ENCODE measurements around the gene KYNU.
"Not testable (repeated sequence)": the region's sequence is repeated elsewhere in the genome, so short reads cannot be mapped to it uniquely, and the experiment has no call there.

Gene KYNU

GRCh38 chr2:143026411-143027054 lies 149.1 kb downstream of the KYNU start:
- Mint-ChIP-seq H3K27ac (no peak overlapping the region), H3K4me3 (no peak overlapping the region), H3K9me3 (no peaks in the 10 kb centered on the region), H3K36me3 (ENCODE audit: low read depth) (no peaks in the 10 kb centered on the region), H3K4me1 (ENCODE audit: low read depth) (peaks cover 5% of the 10 kb centered on the region), H3K27me3 (peaks cover 19% of the 10 kb centered on the region)
- no peak for DNase-seq

- peaks cover 9% of the 10 kb centered on the region for H3K4me1 Mint-ChIP-seq (ENCODE audit: low read depth)
- no peaks in the 10 kb centered on the region for H3K9me3 Mint-ChIP-seq
- H3K36me3 Mint-ChIP-seq (ENCODE audit: low read depth): no peaks in the 10 kb centered on the region
- no peak for DNase-seq
- peaks cover 17% of the 10 kb centered on the region for H3K27me3 Mint-ChIP-seq
- H3K4me3 Mint-ChIP-seq: no peak overlapping the region
- H3K27ac Mint-ChIP-seq: no peak overlapping the region
Observed at GRCh38 chr2:143029141-143029540, 151.7 kb downstream of the KYNU start.

- H3K27ac Mint-ChIP-seq: no peak overlapping the region
- peaks cover 9% of the 10 kb centered on the region for H3K4me1 Mint-ChIP-seq (ENCODE audit: low read depth)
- H3K27me3 Mint-ChIP-seq: peaks cover 13% of the 10 kb centered on the region
- no peaks in the 10 kb centered on the region for H3K9me3 Mint-ChIP-seq
- H3K36me3 Mint-ChIP-seq (ENCODE audit: low read depth): no peaks in the 10 kb centered on the region
- no peak overlapping the region for H3K4me3 Mint-ChIP-seq
- no peak for DNase-seq
Observed at GRCh38 chr2:143030127-143030526, 152.7 kb downstream of the KYNU start.

- DNase-seq: no peak
- Mint-ChIP-seq H3K9me3 (no peaks in the 10 kb centered on the region), H3K4me1 (ENCODE audit: low read depth) (peaks cover 9% of the 10 kb centered on the region), H3K4me3 (no peak overlapping the region), H3K27me3 (peaks cover 3% of the 10 kb centered on the region), H3K36me3 (ENCODE audit: low read depth) (no peaks in the 10 kb centered on the region), H3K27ac (no peak overlapping the region)
Observed at GRCh38 chr2:143034292-143035074, 157.0 kb downstream of the KYNU start.

GRCh38 chr2:143051465-143051864 lies 174.0 kb downstream of the KYNU start:
- no peak for DNase-seq
- H3K4me3 Mint-ChIP-seq: no peak overlapping the region
- H3K27me3 Mint-ChIP-seq: peaks cover 5% of the 10 kb centered on the region
- peaks cover 8% of the 10 kb centered on the region for H3K9me3 Mint-ChIP-seq
- no peaks in the 10 kb centered on the region for H3K36me3 Mint-ChIP-seq (ENCODE audit: low read depth)
- no peaks in the 10 kb centered on the region for H3K4me1 Mint-ChIP-seq (ENCODE audit: low read depth)
- H3K27ac Mint-ChIP-seq: no peak overlapping the region

- not testable (repeated sequence) for DNase-seq; H3K4me1 Mint-ChIP-seq (ENCODE audit: low read depth)
Observed at GRCh38 chr2:143053437-143053836, 176.0 kb downstream of the KYNU start.

GRCh38 chr2:143056550-143056949 lies 179.1 kb downstream of the KYNU start:
- no peak for DNase-seq
- Mint-ChIP-seq H3K4me1 (ENCODE audit: low read depth) (no peaks in the 10 kb centered on the region), H3K27me3 (peaks cover 3% of the 10 kb centered on the region), H3K4me3 (no peak overlapping the region), H3K36me3 (ENCODE audit: low read depth) (peaks cover 3% of the 10 kb centered on the region), H3K9me3 (peaks cover 12% of the 10 kb centered on the region), H3K27ac (no peak overlapping the region)

More at GRCh38 chr2:143053437-143053836, 176.0 kb downstream of the KYNU start:
- H3K27me3 Mint-ChIP-seq; H3K36me3 Mint-ChIP-seq (ENCODE audit: low read depth); H3K27ac Mint-ChIP-seq; H3K4me3 Mint-ChIP-seq: not testable (repeated sequence)
- H3K9me3 Mint-ChIP-seq: peaks cover 12% of the 10 kb centered on the region

- Mint-ChIP-seq H3K27ac (no peak overlapping the region), H3K4me1 (ENCODE audit: low read depth) (no peaks in the 10 kb centered on the region), H3K4me3 (no peak overlapping the region), H3K27me3 (peaks cover 3% of the 10 kb centered on the region), H3K9me3 (peaks cover 12% of the 10 kb centered on the region), H3K36me3 (ENCODE audit: low read depth) (peaks cover 3% of the 10 kb centered on the region)
- DNase-seq: no peak
Observed at GRCh38 chr2:143058851-143059250, 181.4 kb downstream of the KYNU start.

- Mint-ChIP-seq H3K27ac (no peak overlapping the region), H3K9me3 (peaks cover 9% of the 10 kb centered on the region), H3K4me3 (no peak overlapping the region), H3K4me1 (ENCODE audit: low read depth) (no peaks in the 10 kb centered on the region), H3K36me3 (ENCODE audit: low read depth) (no peaks in the 10 kb centered on the region), H3K27me3 (peaks cover 9% of the 10 kb centered on the region)
- no peak for DNase-seq
Observed at GRCh38 chr2:143063612-143064200, 186.2 kb downstream of the KYNU start.

- H3K4me3 Mint-ChIP-seq: no peak overlapping the region
- no peak for DNase-seq
- no peaks in the 10 kb centered on the region for H3K4me1 Mint-ChIP-seq (ENCODE audit: low read depth)
- H3K27me3 Mint-ChIP-seq: peaks cover 6% of the 10 kb centered on the region
- no peak overlapping the region for H3K27ac Mint-ChIP-seq
- peaks cover 9% of the 10 kb centered on the region for H3K9me3 Mint-ChIP-seq
- H3K36me3 Mint-ChIP-seq (ENCODE audit: low read depth): no peaks in the 10 kb centered on the region
Observed at GRCh38 chr2:143068094-143068493, 190.6 kb downstream of the KYNU start.

GRCh38 chr2:143068509-143068908 lies 191.0 kb downstream of the KYNU start:
- Mint-ChIP-seq H3K36me3 (ENCODE audit: low read depth) (no peaks in the 10 kb centered on the region), H3K27ac (no peak overlapping the region), H3K9me3 (peaks cover 9% of the 10 kb centered on the region), H3K27me3 (peaks cover 6% of the 10 kb centered on the region), H3K4me3 (no peak overlapping the region), H3K4me1 (ENCODE audit: low read depth) (no peaks in the 10 kb centered on the region)
- DNase-seq: no peak

GRCh38 chr2:143070704-143071103 lies 193.2 kb downstream of the KYNU start:
- Mint-ChIP-seq H3K4me3 (no peak overlapping the region), H3K9me3 (peaks cover 12% of the 10 kb centered on the region), H3K36me3 (ENCODE audit: low read depth) (no peaks in the 10 kb centered on the region), H3K27me3 (peaks cover 3% of the 10 kb centered on the region), H3K27ac (no peak overlapping the region), H3K4me1 (ENCODE audit: low read depth) (no peaks in the 10 kb centered on the region)
- no peak for DNase-seq

GRCh38 chr2:143071185-143071876 lies 193.9 kb downstream of the KYNU start:
- Mint-ChIP-seq H3K36me3 (ENCODE audit: low read depth) (no peaks in the 10 kb centered on the region), H3K4me3 (no peak overlapping the region), H3K27me3 (no peaks in the 10 kb centered on the region), H3K27ac (no peak overlapping the region), H3K4me1 (ENCODE audit: low read depth) (no peaks in the 10 kb centered on the region), H3K9me3 (peaks cover 9% of the 10 kb centered on the region)
- DNase-seq: no peak

GRCh38 chr2:143074913-143075312 lies 197.4 kb downstream of the KYNU start:
- not testable (repeated sequence) for DNase-seq; H3K4me3 Mint-ChIP-seq; H3K36me3 Mint-ChIP-seq (ENCODE audit: low read depth)

More at GRCh38 chr2:143074913-143075312, 197.4 kb downstream of the KYNU start:
- not testable (repeated sequence) for H3K4me1 Mint-ChIP-seq (ENCODE audit: low read depth); H3K27ac Mint-ChIP-seq; H3K27me3 Mint-ChIP-seq; H3K9me3 Mint-ChIP-seq
